Measurements from ENCODE around the gene HAL. TPM values are rescaled to one million over a fixed set of nuclear protein-coding genes. Genes with fewer than 3 reads are reported as not detected.

Gene HAL
- total and polyA plus RNA-seq, 2 of the 8 experiments (the other 6 are each of a cell fraction or from before 2014, with no cell fraction given) = 0.12 to 0.17 TPM

DNA sequence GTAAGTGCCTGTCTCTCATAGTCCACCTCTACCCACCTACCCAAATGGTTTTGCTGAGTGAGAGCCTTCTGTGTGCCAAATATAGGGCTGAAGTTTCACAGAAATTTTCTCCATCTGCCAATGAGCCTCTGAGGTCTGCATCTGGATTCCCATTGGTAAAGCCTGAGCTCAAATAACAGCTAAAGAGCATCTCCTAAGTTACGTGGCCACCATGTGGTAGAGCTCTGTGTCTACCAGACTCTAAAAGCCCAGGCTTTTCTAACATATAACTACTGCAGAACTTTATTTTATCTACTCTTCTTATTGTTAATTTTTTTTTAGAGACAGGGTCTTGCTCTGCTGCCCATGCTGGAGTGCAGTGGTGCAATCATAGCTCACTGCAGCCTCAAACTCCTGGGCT, 37.0 kb downstream of the HAL start:
- H3K4me3 ChIP-seq (ENCODE audit: extremely low read depth in 1 of 4, insufficient read depth in 2 of 4, low read depth in 3 of 4, low read length in 4 of 4) = no peak overlapping the region
- no peak overlapping the region for H3K4ac ChIP-seq (replicated peaks; ENCODE audit: insufficient read length, low read depth, low read length)
- H4K20me1 ChIP-seq (replicated peaks in 1 of 2; ENCODE audit: control insufficient read depth in 1 of 2, insufficient read depth in 2 of 2, low read length in 2 of 2) = no peaks in the 10 kb centered on the region
- no peak overlapping the region for H3K56ac ChIP-seq (replicated peaks; ENCODE audit: insufficient read length, low read depth, low read length)
- no peak overlapping the region for H3K9ac ChIP-seq (replicated peaks in 1 of 4; ENCODE audit: extremely low read depth in 1 of 4, low read depth in 3 of 4, low read length in 3 of 4)
- DNase-seq (ENCODE audit: low read depth in 1 of 2, low spot score in 2 of 2) = no peak
- FAIRE-seq = no peak
- H2BK15ac ChIP-seq (ENCODE audit: low read length) = no peak overlapping the region
- H2AK5ac ChIP-seq (ENCODE audit: low read depth, low read length) = no peak overlapping the region
- H3K27me3 ChIP-seq (replicated peaks in 1 of 4; ENCODE audit: control insufficient read depth in 3 of 4, extremely low read depth in 1 of 4, insufficient read depth in 3 of 4, low read length in 3 of 4) = no peaks in the 10 kb centered on the region
- ChIA-PET POLR2A (ENCODE audit: partially characterized antibody) (interaction anchor here (1.0 kb wide), 1 partner anchor 11 kb away, joined by 3 read pairs; no protein-coding TSS in a partner anchor), CTCF (ENCODE audit: partially characterized antibody) (interaction anchor here (0.8 to 17.8 kb wide), 13 partner anchors 11 to 141 kb away, joined by 3 to 149 read pairs (median 5); partner anchors contain the start of genes AMDHD1, CCDC38 and HAL)
- TF ChIP-seq RAD21 (IDR thresholded peaks at IDR 0.05 in 1 of 2, conservative IDR thresholded peaks at IDR 0.05 in 1 of 2; ENCODE audit: low read depth in 2 of 2, low read length in 2 of 2) (peak; percentile 58 to 68), CTBP2 (IDR thresholded peaks at IDR 0.05; ENCODE audit: borderline replicate concordance, insufficient read depth, insufficient read length, low read length) (no peak)
- TF ChIP-seq, protein P1, sequence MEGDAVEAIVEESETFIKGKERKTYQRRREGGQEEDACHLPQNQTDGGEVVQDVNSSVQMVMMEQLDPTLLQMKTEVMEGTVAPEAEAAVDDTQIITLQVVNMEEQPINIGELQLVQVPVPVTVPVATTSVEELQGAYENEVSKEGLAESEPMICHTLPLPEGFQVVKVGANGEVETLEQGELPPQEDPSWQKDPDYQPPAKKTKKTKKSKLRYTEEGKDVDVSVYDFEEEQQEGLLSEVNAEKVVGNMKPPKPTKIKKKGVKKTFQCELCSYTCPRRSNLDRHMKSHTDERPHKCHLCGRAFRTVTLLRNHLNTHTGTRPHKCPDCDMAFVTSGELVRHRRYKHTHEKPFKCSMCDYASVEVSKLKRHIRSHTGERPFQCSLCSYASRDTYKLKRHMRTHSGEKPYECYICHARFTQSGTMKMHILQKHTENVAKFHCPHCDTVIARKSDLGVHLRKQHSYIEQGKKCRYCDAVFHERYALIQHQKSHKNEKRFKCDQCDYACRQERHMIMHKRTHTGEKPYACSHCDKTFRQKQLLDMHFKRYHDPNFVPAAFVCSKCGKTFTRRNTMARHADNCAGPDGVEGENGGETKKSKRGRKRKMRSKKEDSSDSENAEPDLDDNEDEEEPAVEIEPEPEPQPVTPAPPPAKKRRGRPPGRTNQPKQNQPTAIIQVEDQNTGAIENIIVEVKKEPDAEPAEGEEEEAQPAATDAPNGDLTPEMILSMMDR (IDR thresholded peaks at IDR 0.05; ENCODE audit: control extremely low read depth in 1 of 3, insufficient read depth in 1 of 3, low read depth in 1 of 3, low read length in 3 of 3) = peak in 2 of 3 experiments; percentile 38 to 41; a peak in 3 of 4 replicates
- no peak overlapping the region for H2BK5ac ChIP-seq (ENCODE audit: low read depth, low read length)
- H2BK12ac ChIP-seq (ENCODE audit: low read depth, low read length) = no peak overlapping the region
- no peak overlapping the region for H4K5ac ChIP-seq (ENCODE audit: insufficient read length, low read depth, low read length)
- no peak overlapping the region for H4K91ac ChIP-seq (replicated peaks; ENCODE audit: insufficient read length, low read length)
- no peaks in the 10 kb centered on the region for H3K9me3 ChIP-seq (ENCODE audit: insufficient read depth in 2 of 2, low read depth in 1 of 2, low read length in 1 of 2)
- no peak overlapping the region for H2AFZ ChIP-seq (ENCODE audit: low read length)
- H3K4me2 ChIP-seq (ENCODE audit: insufficient read depth in 1 of 2, low read depth in 2 of 2, low read length in 2 of 2) = no peak overlapping the region
- H2BK120ac ChIP-seq (replicated peaks; ENCODE audit: low read depth, low read length) = no peak overlapping the region
- H3K4me1 ChIP-seq (replicated peaks in 1 of 4; ENCODE audit: control insufficient read depth in 3 of 4, insufficient read depth in 4 of 4, low read length in 3 of 4) = peaks cover 2 to 5% (median 2%) of the 10 kb centered on the region in 4 experiments; a peak in 4 of 7 replicates
- H3K18ac ChIP-seq (ENCODE audit: extremely low read depth, low read length) = no peak overlapping the region
- H3K36me3 ChIP-seq (ENCODE audit: control insufficient read depth in 2 of 4, insufficient read depth in 4 of 4, low read length in 3 of 4) = no peaks in the 10 kb centered on the region
- H3K23ac ChIP-seq (ENCODE audit: insufficient read length) = no peak overlapping the region
- no peak overlapping the region for H4K8ac ChIP-seq (ENCODE audit: extremely low read depth, insufficient read depth, low read length)
- no peak overlapping the region for H2BK20ac ChIP-seq (ENCODE audit: low read length)
- WGBS, 2 experiments (ENCODE audit: extremely low coverage in 1 of 2, insufficient coverage in 1 of 2, insufficient read length in 1 of 2, insufficient replicate concordance in 2 of 2, low coverage in 1 of 2, low lambda C conversion rate in 2 of 2, missing lambda C conversion rate in 1 of 2) = 62% methylated on average over 1 of the region's 1 CpG; no CpG with 5 or more reads in 1 of the 2 experiments
- no peaks in the 10 kb centered on the region for H3K23me2 ChIP-seq (ENCODE audit: low read depth, low read length)
- no peak overlapping the region for H3K14ac ChIP-seq (ENCODE audit: insufficient read length)
- no peaks in the 10 kb centered on the region for H3K79me1 ChIP-seq (ENCODE audit: low read depth, low read length)
- H3K27ac ChIP-seq (ENCODE audit: low read depth, low read length) = no peak overlapping the region
- H3K79me2 ChIP-seq (ENCODE audit: control insufficient read depth in 1 of 2, insufficient read depth in 2 of 2, low read length in 2 of 2) = no peaks in the 10 kb centered on the region
